Measurements from ENCODE around the gene MAP3K5.

The MAP3K5 gene

GRCh38 chr6:136673571-136673970, 118.7 kb downstream of the MAP3K5 start:
- no peaks in the 10 kb centered on the region for H3K9me3 ChIP-seq
- H3K27ac ChIP-seq: no peak overlapping the region
- peaks cover 7 to 8% of the 10 kb centered on the region in 2 experiments for H3K4me1 ChIP-seq (ENCODE audit: control insufficient read depth in 1 of 2, insufficient read depth in 1 of 2, low read depth in 1 of 2, low read length in 1 of 2)
- peaks cover 9% of the 10 kb centered on the region for H3K36me3 ChIP-seq
- H3K4me3 ChIP-seq (ENCODE audit: low read depth in 1 of 2, low read length in 1 of 2): no peak overlapping the region
- no peak for TF ChIP-seq CTCF (IDR thresholded peaks at IDR 0.05)
- no peaks in the 10 kb centered on the region for H3K27me3 ChIP-seq

- Histone ChIP-seq H3K36me3 (peaks cover 18% of the 10 kb centered on the region), H3K4me3 (ENCODE audit: low read depth in 1 of 2, low read length in 1 of 2) (no peak overlapping the region), H3K9me3 (no peaks in the 10 kb centered on the region), H3K4me1 (ENCODE audit: control insufficient read depth in 1 of 2, insufficient read depth in 1 of 2, low read depth in 1 of 2, low read length in 1 of 2) (peaks cover 7 to 8% of the 10 kb centered on the region in 2 experiments), H3K27me3 (no peaks in the 10 kb centered on the region), H3K27ac (no peak overlapping the region)
- TF ChIP-seq CTCF (IDR thresholded peaks at IDR 0.05): no peak
Observed at GRCh38 chr6:136672144-136672543, 120.1 kb downstream of the MAP3K5 start.

- Histone ChIP-seq H3K4me1 (ENCODE audit: control insufficient read depth in 1 of 2, insufficient read depth in 1 of 2, low read depth in 1 of 2, low read length in 1 of 2) (no peaks in the 10 kb centered on the region), H3K9me3 (no peaks in the 10 kb centered on the region), H3K36me3 (peaks cover 35% of the 10 kb centered on the region), H3K27me3 (no peaks in the 10 kb centered on the region), H3K27ac (no peak overlapping the region), H3K4me3 (ENCODE audit: low read depth in 1 of 2, low read length in 1 of 2) (no peak overlapping the region)
- TF ChIP-seq CTCF (IDR thresholded peaks at IDR 0.05): no peak
Observed at GRCh38 chr6:136669299-136669699, 123.0 kb downstream of the MAP3K5 start.

- Histone ChIP-seq H3K27me3 (no peaks in the 10 kb centered on the region), H3K36me3 (peaks cover 42% of the 10 kb centered on the region), H3K9me3 (no peaks in the 10 kb centered on the region), H3K27ac (no peak overlapping the region), H3K4me1 (ENCODE audit: control insufficient read depth in 1 of 2, insufficient read depth in 1 of 2, low read depth in 1 of 2, low read length in 1 of 2) (no peaks in the 10 kb centered on the region), H3K4me3 (ENCODE audit: low read depth in 1 of 2, low read length in 1 of 2) (no peak overlapping the region)
- TF ChIP-seq CTCF (IDR thresholded peaks at IDR 0.05): no peak
Observed at GRCh38 chr6:136668571-136668970, 123.7 kb downstream of the MAP3K5 start.

- peaks cover 42% of the 10 kb centered on the region for H3K36me3 ChIP-seq
Observed at GRCh38 chr6:136666041-136666440, 126.2 kb downstream of the MAP3K5 start.

More at GRCh38 chr6:136666041-136666440, 126.2 kb downstream of the MAP3K5 start:
- Histone ChIP-seq H3K4me1 (ENCODE audit: control insufficient read depth in 1 of 2, insufficient read depth in 1 of 2, low read depth in 1 of 2, low read length in 1 of 2) (no peaks in the 10 kb centered on the region), H3K27me3 (no peaks in the 10 kb centered on the region), H3K4me3 (ENCODE audit: low read depth in 1 of 2, low read length in 1 of 2) (no peak overlapping the region), H3K9me3 (no peaks in the 10 kb centered on the region), H3K27ac (no peak overlapping the region)
- TF ChIP-seq CTCF (IDR thresholded peaks at IDR 0.05): no peak

Measured in neutrophil (primary cell).